ENCODE data around the gene DYNC1LI2.
"Not testable (repeated sequence)": the region's sequence is repeated elsewhere in the genome, so short reads cannot be mapped to it uniquely, and the experiment has no call there.

Gene DYNC1LI2

DNA sequence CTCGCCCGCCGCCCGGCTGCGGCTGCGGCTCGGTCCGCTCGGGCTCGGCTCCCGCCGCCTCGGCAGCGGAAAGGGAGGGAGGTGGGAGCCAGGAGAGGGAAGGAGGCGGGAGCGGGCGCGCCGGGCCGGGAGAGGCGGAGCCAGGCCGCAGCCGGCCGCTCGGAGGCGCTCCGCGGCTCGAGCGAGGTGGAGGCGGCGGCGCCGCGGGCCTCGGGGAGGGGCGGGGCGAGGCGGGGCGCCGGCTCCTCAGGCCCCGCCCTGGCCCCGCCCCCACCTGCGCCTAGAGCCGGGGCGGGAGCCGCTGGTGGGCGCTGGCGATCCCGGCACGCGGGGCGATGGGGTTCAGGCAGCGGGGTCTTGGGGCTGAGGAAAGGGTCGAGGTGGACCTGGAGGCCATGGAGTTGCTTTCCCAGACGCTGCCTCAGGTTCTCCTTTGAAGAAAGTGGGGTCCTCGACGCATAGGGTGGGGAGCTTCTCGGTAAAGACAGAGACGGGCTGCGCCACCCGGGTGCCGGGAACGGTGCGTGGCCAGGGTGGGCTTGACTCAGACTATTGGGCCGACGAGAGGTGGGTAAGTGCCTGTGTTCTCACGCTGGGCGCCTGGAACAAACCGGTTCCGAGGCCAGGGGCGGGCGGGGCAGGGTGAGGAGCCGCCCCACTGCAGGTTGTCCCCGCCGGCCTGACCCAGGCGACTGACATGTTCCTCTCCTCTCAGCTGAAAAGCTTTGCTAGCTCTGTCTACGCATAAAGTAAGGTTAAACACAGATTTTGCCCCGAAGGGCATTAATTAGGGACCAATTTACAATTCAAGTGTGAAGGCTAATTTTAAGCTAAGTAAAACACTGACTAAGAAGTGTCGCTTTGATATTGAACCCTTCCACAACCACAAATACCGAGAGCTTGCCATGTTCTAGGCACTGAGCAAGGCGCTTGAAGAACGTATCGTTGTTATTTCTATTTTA lies 54.5 kb downstream of the DYNC1LI2 start, which contains the start of gene CMTM4:
Gene CMTM4 (minus strand): TSS at position 75 of the 962 bp plus-strand sequence. CDS start 218 bp downstream, outside the sequence.
- no peak for DNase-seq (ENCODE audit: low read depth)

DNA sequence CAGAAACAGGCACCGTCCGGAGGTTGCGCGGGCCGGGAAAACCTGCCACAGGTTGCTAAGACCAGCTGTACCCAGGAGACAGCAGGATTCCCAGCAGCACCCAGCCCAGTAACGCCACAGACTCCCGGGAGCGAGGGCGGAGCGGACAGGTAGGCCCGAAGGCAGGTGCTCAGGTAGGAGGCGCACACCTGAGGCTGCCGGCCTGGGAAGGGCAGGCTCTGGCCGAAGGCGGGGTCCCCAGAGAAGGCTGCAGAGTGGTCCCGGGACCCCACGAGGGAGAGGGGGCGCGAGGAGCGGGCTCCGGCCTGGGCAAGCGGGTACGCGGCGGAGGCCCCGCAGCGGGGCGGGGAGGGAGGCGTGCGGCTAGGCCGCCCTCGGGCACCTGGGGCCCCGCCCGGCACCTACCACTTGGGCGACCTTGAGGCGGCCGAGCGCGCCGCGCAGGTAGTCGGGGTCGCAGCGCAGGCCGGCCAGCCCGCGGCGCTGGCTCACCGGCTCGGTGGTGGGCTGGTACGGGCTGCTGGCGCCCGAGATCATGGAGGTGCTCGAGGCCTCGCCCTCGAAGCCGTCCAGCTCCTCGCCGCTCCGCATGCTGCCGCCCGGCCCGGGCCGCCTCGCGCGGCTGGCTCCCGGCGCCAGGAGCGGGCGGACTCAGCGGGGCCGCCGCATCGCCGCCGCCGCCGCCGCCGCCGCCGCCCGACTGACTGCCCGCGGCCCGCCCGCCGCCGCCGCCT lies 55.3 kb downstream of the DYNC1LI2 start:
- no peak for DNase-seq (ENCODE audit: low read depth)

DNA sequence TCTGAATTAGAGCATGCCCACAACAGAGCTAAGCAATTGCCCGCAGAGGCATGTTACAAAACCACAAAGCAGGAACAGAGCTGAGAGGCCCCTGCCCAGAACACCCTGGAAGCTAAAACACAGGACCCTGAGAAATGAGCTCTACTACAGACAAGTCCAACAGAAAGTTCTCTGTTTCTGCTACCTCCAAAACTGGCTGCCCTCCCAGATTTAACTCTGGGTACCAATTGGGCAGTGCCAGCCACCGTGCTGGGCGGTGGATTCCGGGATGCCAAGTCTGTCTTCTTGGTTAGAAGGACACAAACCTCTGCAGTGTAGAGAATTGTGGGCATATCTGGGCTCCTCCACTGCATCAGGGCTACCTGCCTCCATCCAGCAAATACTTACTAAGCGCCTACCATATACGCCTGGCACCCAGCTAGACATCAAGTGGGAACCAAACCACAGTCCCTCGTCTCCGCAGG lies 55.9 kb downstream of the DYNC1LI2 start:
- no peak for DNase-seq (ENCODE audit: low read depth)

DNA sequence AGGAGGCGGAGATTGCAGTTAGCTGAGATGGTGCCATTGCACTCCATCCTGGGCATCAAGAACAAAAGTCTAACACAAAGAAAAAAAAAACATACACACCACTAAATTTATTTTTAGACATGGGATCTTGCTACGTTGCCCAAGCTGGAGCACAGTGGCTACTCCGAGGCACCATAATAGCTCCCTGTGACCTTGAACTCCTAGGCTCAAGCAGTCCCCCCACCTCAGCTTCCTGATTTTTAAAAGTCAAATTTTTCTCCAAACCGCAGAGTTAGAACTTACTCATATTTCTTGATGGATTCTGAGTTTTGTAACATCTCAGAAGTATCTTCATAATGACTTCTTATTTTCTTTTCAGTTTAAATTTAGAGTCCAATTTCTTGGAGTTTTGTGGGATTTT lies 58.3 kb downstream of the DYNC1LI2 start:
- DNase-seq (ENCODE audit: low read depth) = no peak

DNA sequence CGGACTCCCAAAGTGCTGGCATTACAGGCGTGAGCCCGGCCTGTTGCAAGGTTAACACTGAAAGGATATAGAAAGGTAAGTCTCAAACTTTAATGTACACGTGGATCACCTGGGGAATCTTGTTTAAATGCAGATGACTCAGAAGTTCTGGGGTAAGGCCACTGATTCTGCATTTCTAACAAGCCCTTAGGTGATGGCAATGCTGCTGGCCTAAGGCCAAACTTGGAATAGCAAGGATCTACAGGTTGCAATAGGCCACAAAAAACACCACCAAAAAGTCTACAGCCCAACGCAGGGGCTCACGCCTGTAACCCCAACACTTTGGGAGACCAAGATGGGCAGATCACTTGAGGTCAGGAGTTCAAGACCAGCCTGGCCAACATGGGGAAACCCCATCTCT lies 59.1 kb downstream of the DYNC1LI2 start:
- DNase-seq (ENCODE audit: low read depth) = no peak

DNA sequence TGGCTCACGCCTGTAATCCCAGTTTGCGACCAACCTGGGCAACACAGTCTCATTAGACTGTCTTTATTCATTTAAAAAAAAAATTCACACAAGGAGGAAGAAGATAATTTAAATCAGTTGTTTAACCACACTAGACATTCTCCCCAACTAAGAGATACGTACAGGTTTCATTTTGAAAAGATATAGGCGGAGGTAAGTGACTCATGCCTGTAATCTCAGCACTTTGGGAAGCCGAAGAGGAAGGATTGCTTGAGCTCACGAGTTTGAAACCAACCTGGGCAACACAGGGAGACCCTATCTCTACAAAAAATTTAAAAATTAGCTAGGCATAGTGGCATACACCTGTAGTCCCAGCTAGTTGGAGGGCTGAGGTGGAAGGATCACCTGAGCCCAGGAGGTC lies 60.2 kb downstream of the DYNC1LI2 start:
- DNase-seq (ENCODE audit: low read depth) = no peak

DNA sequence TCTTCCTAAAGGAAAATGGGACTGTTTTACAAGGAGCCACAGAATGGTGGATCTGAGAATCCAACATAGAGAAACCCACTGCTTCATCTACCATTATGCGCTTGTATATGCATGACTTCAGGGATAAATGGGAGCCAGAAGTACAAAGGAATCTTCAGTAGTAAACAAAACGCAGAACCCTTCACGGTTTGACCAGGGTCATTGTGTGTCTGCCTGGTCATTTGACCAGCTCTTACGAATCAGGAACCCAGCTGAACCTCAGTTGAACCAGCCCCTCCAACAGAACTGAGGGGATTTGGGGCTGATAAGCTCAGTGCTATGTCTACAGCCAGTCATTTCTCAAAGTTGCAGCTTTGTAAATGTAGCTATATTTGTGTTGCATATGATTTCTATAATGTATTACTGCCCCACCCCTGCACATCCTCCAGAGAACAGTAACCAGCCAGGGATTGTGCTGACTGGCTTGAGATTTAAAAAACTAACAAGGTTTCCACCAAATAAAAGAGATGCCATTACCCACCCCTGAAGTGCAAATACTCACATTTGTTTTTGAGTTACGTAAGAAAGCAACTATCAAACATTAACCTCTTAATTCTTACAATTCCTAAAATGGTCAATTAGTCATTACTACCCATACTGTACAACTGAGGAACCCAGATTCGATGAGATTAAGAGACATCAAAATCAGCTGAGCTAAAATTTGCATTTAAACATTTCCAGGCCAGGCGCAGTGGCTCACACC lies 61.1 kb downstream of the DYNC1LI2 start:
- DNase-seq (ENCODE audit: low read depth) = no peak

DNA sequence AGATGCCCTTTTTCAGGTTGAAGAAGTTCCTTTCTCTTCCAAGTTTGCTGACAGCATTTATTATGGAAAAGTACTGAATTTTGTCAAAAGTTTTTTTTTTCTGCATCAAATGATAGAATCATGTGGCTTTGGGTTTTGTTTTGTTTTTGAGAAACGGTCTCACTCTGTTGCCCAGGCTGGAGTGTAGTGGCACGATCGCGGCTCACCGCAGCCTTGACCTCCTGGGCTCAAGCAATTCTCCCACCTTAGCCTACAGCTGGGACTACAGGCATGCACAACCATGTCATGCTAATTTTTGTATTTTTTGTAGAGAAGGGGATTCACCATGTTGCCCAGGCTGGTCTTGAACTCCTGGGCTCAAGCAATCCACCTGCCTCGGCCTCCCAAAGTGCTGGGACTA lies 62.1 kb downstream of the DYNC1LI2 start:
- DNase-seq (ENCODE audit: low read depth) = no peak

DNA sequence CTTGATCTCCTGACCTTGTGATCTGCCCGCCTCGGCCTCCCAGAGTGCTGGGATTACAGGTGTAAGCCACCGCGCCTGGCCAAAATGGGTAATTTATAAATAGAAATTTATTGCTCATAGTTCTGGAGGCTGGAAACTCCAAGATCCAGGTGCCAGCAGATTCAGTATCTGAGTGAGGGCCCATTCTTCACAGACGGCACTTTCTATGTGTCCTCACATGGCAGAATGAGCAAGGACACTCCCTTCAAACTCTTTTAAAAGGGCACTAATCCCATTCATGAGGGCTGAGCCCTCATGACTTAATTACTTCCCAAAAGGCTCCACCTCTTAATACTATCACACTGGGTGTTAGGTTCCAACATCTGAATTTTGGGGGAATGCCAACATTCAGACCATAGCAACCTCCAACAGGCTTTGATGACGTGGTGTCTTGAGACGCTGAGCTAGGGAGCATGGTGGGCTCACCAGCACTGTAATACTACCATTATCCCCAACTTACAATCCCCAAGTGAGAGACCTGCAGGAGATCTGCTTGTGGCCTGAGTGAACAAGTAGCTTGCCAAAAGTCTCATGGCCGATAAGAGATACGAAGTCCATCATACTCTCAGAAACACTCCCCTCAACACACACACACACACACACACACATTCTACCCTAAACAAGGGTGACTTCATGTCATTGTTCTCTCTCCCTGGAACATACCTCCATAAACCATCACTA lies 63.3 kb downstream of the DYNC1LI2 start:
- no peak for DNase-seq (ENCODE audit: low read depth)

DNA sequence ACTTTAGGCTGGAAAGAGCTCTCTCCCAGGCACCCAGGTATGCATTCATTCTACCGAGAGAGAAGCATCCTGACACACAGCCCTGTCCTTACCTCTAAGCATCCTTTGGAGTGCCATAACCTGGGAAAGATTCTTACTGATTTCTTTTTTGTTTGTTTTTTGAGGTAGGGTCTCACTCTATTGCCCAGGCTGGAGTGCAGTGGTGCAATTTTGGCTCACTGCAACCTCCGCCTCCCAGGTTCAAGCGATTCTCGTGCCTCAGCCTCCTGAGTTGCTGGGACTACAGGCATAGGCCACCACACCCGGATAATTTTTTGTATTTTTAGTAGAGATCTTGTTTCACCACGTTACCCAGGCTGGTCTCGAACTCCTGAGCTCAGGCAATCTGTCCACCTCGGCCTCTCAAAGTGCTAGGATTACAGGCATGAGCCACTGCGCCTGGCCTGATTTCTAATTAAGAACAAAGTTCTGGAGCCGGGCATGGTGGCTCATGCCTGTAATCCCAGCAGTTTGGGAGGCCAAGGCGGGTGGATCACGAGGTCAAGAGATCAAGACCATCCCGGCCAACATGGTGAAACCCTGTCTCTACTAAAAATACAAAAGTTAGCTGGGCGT lies 65.8 kb downstream of the DYNC1LI2 start:
- not testable (repeated sequence) for DNase-seq (ENCODE audit: low read depth)

DNA sequence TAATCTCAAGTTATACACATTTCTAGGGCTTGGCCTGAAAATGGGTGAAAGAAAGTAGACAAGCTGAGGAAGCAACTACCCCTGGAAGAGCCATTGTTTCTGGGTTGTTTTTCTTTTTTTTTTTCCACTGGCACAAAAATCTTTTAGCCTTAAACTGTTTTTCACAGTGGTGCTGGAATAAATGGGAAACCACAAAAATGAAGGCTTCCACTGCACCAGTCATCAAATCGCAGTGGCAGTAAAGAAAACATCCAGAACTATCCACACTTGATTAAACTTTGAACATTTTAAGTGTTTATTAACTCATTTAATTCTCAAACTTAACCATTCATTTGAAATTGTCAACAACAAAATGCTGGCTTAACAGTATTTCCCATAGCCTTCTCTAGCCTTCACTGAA lies 69.1 kb downstream of the DYNC1LI2 start:
- DNase-seq (ENCODE audit: low read depth) = no peak

DNA sequence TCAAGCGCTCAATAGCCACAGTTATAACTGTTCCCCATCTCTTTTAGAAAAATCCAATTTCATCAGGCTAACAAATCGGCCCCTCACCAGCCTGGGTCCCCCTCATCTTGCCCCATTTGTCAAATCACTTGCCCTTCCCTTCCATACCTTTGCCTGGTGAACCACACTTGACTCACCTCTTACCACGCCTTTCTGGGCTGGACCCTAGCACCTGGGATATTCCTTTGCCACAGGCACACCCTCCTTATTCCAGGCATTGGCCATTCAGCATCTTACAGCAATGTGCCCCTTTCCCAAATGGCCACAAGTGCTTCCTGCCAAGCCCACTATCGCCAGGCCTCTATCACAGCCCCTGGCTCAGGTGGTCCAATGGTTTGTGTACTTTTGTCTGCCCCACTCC lies 69.7 kb downstream of the DYNC1LI2 start:
- DNase-seq (ENCODE audit: low read depth) = no peak

DNA sequence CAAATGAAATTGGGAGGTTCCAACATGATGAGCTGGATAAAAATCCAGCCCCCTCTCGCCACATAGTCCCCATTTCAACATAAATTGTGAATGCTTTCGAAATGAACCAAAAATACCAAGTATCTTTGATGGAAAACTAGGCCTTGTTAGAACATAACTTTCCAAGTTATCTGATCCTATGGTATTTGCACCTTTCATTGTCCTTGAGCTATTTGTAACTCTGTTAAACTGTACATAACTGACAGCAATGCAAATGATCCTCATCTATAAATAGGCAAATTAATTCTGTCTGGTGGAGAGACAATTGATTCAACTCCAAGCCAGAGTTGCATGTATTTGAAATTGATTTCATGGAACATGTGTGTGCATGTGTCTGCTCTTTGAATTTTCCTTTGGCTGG lies 73.1 kb downstream of the DYNC1LI2 start:
- no peak for DNase-seq (ENCODE audit: low read depth)

DNA sequence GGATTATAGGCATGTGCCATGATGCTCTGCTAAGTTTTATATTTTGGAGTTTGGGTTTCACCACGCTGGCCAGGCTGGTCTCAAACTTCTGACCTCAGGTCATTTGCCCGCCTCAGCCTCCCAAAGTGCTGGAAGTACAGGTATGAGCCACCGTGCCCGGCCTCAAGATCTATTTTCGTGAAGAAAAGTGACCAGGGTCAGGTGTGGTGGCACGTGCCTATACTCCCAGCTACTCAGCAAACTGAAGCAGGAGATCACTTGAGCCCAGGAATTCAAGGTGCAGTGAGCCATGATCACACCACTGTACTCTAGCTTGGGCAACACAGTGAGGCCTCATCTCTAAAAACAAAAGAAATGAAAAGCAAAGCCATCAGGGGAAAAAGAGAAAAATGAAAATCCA lies 73.6 kb downstream of the DYNC1LI2 start:
- DNase-seq (ENCODE audit: low read depth) = no peak

DNA sequence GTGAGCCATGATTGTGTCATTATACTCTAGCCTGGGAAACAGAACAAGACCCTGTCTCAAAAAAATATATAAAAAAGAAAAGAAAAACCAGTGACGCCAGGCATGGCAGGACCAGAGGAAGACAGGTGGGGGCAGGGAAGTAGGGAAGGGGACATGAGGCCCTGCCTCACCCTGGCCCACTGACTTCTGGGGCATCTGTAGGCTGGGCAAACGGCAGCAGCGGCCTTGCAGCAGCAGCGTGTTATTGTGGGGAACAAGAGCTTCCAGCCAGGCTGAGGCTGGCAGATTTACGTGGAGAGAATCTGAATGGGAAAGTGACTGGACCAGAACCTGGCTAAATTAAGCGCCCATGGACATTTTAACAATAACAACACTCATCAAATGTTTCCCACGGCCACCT lies 74.2 kb downstream of the DYNC1LI2 start:
- no peak for DNase-seq (ENCODE audit: low read depth)

DNA sequence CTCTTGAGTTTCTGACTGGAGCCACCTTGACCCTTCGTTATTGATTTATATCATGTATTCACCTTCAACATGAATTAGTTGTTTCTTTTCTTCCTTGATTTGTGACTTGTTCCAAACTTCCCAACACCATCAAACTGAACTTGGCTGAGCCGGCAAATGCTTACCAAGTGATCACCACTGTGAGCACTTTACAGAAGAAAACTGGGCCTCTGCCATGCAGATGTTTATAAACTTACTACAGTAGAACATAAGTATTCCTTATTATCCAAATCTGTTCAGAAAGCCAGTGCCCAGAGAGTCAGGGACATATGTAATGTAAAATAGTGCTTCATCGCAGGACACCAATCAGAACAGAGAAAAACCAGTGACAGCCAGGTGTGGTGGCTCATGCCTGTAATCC lies 74.8 kb downstream of the DYNC1LI2 start:
- no peak for DNase-seq (ENCODE audit: low read depth)

DNA sequence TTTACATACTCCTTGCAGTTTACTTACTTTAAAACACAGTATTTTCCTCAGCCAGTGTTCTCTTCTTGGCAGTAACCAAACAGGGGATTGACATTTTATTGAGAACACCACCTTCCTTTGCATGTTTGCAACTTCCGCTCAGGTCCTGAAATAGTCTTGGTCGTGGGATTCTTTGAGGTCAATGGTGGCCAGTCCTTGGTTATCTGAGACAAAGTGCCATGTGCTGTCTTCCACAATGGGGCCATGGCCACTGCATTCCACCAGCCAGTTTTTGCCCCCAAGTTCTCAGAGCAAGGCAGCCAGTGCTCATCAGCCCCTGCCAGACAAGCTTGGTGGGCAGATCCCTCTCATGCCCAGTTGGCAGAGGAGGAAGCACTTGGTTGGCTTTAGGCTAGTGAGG lies 77.7 kb downstream of the DYNC1LI2 start:
- no peak for DNase-seq (ENCODE audit: low read depth)
